ENCODE results near the gene POTEB2.
"Not testable (repeated sequence)": the region's sequence is repeated elsewhere in the genome, so short reads cannot be mapped to it uniquely, and the experiment has no call there.

DNA sequence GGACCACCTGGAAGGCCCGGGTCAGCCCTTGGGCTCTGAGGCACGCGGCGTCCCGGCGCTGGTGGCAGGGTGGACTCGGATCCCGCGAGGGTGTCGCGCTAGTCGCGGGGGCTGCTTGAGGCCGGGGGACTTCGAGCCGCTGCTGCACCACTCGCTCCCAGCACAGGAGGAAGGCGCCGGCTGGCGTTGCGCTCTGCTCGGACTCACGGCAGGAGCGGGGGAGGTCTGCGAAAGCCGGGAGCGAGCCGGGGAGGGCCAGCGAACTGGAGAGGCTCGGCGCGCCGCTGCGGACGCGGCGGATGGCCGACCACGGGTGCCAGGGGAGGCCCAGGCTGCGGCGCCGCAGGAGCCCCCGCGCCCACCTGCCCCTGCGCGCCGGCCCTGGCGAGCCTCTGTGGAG lies 12.3 kb upstream of the POTEB2 start:
- TF ChIP-seq, protein P1, sequence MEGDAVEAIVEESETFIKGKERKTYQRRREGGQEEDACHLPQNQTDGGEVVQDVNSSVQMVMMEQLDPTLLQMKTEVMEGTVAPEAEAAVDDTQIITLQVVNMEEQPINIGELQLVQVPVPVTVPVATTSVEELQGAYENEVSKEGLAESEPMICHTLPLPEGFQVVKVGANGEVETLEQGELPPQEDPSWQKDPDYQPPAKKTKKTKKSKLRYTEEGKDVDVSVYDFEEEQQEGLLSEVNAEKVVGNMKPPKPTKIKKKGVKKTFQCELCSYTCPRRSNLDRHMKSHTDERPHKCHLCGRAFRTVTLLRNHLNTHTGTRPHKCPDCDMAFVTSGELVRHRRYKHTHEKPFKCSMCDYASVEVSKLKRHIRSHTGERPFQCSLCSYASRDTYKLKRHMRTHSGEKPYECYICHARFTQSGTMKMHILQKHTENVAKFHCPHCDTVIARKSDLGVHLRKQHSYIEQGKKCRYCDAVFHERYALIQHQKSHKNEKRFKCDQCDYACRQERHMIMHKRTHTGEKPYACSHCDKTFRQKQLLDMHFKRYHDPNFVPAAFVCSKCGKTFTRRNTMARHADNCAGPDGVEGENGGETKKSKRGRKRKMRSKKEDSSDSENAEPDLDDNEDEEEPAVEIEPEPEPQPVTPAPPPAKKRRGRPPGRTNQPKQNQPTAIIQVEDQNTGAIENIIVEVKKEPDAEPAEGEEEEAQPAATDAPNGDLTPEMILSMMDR (IDR thresholded peaks at IDR 0.05; ENCODE audit: low read length) = not testable (repeated sequence)
- not testable (repeated sequence) for TF ChIP-seq EZH2 (IDR thresholded peaks at IDR 0.05; ENCODE audit: borderline replicate concordance, low read length)
